Measurements from ENCODE around the gene ARHGEF4.

DNA sequence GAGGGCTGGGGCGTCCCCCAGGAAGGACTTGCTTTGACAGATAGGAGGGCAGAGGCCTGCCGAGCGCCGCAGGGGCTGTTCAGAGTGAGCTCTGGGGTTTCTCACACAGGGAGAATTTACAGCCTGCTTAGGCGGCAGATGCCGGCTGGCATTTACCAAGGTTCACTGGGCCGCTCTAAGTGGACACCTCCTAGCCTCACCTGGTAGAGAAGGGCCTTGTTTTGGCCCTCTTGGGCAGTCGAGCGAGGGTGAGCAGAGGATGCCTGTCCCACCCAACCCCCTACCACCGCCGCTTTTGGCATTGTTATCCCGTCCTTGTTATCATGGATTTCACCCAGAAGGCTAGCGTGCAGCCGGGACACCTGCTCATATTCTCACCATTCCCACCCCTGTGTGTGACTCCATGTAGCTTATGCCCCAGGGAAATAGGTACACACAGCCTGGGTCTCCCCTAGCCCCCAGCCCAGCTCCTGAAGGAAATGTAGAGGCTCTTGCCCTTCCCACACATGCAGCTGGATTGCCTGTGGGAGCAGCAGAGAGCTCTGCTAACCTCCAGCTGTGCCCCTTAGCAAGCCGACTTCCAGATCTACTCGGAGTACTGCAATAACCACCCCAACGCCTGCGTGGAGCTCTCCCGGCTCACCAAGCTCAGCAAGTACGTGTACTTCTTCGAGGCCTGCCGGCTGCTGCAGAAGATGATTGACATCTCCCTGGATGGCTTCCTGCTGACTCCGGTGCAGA is 204.1 kb downstream of the ARHGEF4 start:
- TF ChIP-seq, protein P1, sequence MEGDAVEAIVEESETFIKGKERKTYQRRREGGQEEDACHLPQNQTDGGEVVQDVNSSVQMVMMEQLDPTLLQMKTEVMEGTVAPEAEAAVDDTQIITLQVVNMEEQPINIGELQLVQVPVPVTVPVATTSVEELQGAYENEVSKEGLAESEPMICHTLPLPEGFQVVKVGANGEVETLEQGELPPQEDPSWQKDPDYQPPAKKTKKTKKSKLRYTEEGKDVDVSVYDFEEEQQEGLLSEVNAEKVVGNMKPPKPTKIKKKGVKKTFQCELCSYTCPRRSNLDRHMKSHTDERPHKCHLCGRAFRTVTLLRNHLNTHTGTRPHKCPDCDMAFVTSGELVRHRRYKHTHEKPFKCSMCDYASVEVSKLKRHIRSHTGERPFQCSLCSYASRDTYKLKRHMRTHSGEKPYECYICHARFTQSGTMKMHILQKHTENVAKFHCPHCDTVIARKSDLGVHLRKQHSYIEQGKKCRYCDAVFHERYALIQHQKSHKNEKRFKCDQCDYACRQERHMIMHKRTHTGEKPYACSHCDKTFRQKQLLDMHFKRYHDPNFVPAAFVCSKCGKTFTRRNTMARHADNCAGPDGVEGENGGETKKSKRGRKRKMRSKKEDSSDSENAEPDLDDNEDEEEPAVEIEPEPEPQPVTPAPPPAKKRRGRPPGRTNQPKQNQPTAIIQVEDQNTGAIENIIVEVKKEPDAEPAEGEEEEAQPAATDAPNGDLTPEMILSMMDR (conservative IDR thresholded peaks at IDR 0.05; ENCODE audit: low read length), result peak; percentile 52
- no peak for TF ChIP-seq EZH2phosphoT487 (IDR thresholded peaks at IDR 0.05; ENCODE audit: borderline replicate concordance)

Measured in Loucy (cell line).